ENCODE results near the gene EMC9. TPM values are rescaled to one million over a fixed set of nuclear protein-coding genes. Genes with fewer than 3 reads are reported as not detected.

EMC9 gene
- total RNA-seq, 1 donor from 2014 or later = 18.5 TPM

Small RNA genes within 50 kb of the gene (microRNA-seq; reads per million reads assigned to microRNA genes)
- not detected for gene MIR7703

Other genes with a start within 250 kb of the EMC9 start
- 14.2 and 18.4 TPM in 2 replicates for gene DHRS4, start 187.8 kb downstream of the EMC9 start, total RNA-seq
- 13.4 and 15.8 TPM in 2 replicates for gene DHRS4L2, start 152.7 kb downstream of the EMC9 start, total RNA-seq
- 0.34 and 0.38 TPM in 2 replicates for gene CARMIL3, start 89.6 kb downstream of the EMC9 start, total RNA-seq
- gene CPNE6, start 70.0 kb downstream of the EMC9 start, total RNA-seq = not detected in 2 replicates
- 73.8 and 101 TPM in 2 replicates for gene PCK2, start 47.3 kb downstream of the EMC9 start, total RNA-seq
- gene DCAF11, start 26.8 kb downstream of the EMC9 start, total RNA-seq = 26.9 and 27.1 TPM in 2 replicates
- 0.48 and 0.70 TPM in 2 replicates for gene NRL, start 26.6 kb downstream of the EMC9 start, total RNA-seq
- 0.25 TPM in 1 of 2 replicates, not detected in the other for gene FITM1, start 10.9 kb downstream of the EMC9 start, total RNA-seq
- gene PSME1, start 5.4 kb downstream of the EMC9 start, total RNA-seq = 116 and 122 TPM in 2 replicates
- gene PSME2, start 5.0 kb upstream of the EMC9 start, total RNA-seq = 173 TPM in 2 replicates
- gene RNF31, start 5.9 kb upstream of the EMC9 start, total RNA-seq = 59.0 and 69.8 TPM in 2 replicates
- 76.0 and 89.4 TPM in 2 replicates for gene IRF9, start 19.7 kb upstream of the EMC9 start, total RNA-seq
- 33.5 and 46.4 TPM in 2 replicates for gene REC8, start 30.5 kb upstream of the EMC9 start, total RNA-seq
- gene IPO4, start 47.2 kb upstream of the EMC9 start, total RNA-seq = 46.1 and 53.3 TPM in 2 replicates
- gene TM9SF1, start 53.9 kb upstream of the EMC9 start, total RNA-seq = 59.3 and 62.9 TPM in 2 replicates
- 0.22 and 0.34 TPM in 2 replicates for gene TSSK4, start 64.1 kb upstream of the EMC9 start, total RNA-seq
- gene CHMP4A, start 71.9 kb upstream of the EMC9 start, total RNA-seq = 26.7 and 32.2 TPM in 2 replicates
- gene MDP1, start 74.5 kb upstream of the EMC9 start, total RNA-seq = 8.9 and 9.9 TPM in 2 replicates
- 233 and 251 TPM in 2 replicates for gene NEDD8, start 90.8 kb upstream of the EMC9 start, total RNA-seq
- gene GMPR2, start 91.3 kb upstream of the EMC9 start, total RNA-seq = 55.5 and 66.5 TPM in 2 replicates
- 33.0 and 36.2 TPM in 2 replicates for gene TINF2, start 101.0 kb upstream of the EMC9 start, total RNA-seq
- 3.8 and 4.8 TPM in 2 replicates for gene TGM1, start 121.6 kb upstream of the EMC9 start, total RNA-seq
- gene RABGGTA, start 130.0 kb upstream of the EMC9 start, total RNA-seq = 26.6 and 27.3 TPM in 2 replicates
- gene DHRS1, start 158.2 kb upstream of the EMC9 start, total RNA-seq = 26.5 and 30.3 TPM in 2 replicates
- 22.9 and 23.5 TPM in 2 replicates for gene NOP9, start 158.3 kb upstream of the EMC9 start, total RNA-seq
- gene CIDEB, start 166.4 kb upstream of the EMC9 start, total RNA-seq = not detected in 2 replicates
- gene LTB4R2, start 168.5 kb upstream of the EMC9 start, total RNA-seq = 7.8 and 9.3 TPM in 2 replicates
- 5.5 TPM in 2 replicates for gene LTB4R, start 169.9 kb upstream of the EMC9 start, total RNA-seq
- 0.32 and 0.67 TPM in 2 replicates for gene ADCY4, start 193.5 kb upstream of the EMC9 start, total RNA-seq
- 0.58 and 0.95 TPM in 2 replicates for gene RIPK3, start 198.4 kb upstream of the EMC9 start, total RNA-seq
- 61.9 and 73.9 TPM in 2 replicates for gene NFATC4, start 226.6 kb upstream of the EMC9 start, total RNA-seq